Fibroblast of skin of back (primary cell): ENCODE measurements around the gene FEM1A.
"Not testable (repeated sequence)": the region's sequence is repeated elsewhere in the genome, so short reads cannot be mapped to it uniquely, and the experiment has no call there.

ENCODE experiments used
- DNase-seq: peaks from one replicate; pipeline ENCODE4 v3.0.0-alpha.2; 2013

FEM1A gene

GRCh38 chr19:4773047-4773640 lies 18.4 kb upstream of the FEM1A start:
- DNase-seq = no peak

- DNase-seq = no peak
These were observed 17.4 kb upstream of the FEM1A start for GRCh38 chr19:4774136-4774535.

GRCh38 chr19:4775627-4776152 lies 15.8 kb upstream of the FEM1A start:
- DNase-seq = no peak

- no peak for DNase-seq
These were observed 14.9 kb upstream of the FEM1A start for GRCh38 chr19:4776436-4777211.

GRCh38 chr19:4778124-4778523 lies 13.4 kb upstream of the FEM1A start:
- DNase-seq = not testable (repeated sequence)

GRCh38 chr19:4780860-4781259 lies 10.7 kb upstream of the FEM1A start:
- no peak for DNase-seq

GRCh38 chr19:4781801-4782200 lies 9.7 kb upstream of the FEM1A start:
- DNase-seq = no peak

GRCh38 chr19:4786412-4787016 lies 5.0 kb upstream of the FEM1A start:
- not testable (repeated sequence) for DNase-seq

- not testable (repeated sequence) for DNase-seq
These were observed 708 bp downstream of the FEM1A start for GRCh38 chr19:4792019-4792865.

- not testable (repeated sequence) for DNase-seq
These were observed 1.3 kb downstream of the FEM1A start for GRCh38 chr19:4792866-4793195.

- not testable (repeated sequence) for DNase-seq
These were observed 1.7 kb downstream of the FEM1A start for GRCh38 chr19:4793278-4793677.

- no peak for DNase-seq
These were observed 3.4 kb downstream of the FEM1A start for GRCh38 chr19:4794971-4795370.

- DNase-seq = no peak
These were observed 3.9 kb downstream of the FEM1A start for GRCh38 chr19:4795400-4795799.

GRCh38 chr19:4800591-4801081 lies 9.1 kb downstream of the FEM1A start:
- no peak for DNase-seq

GRCh38 chr19:4801085-4801619 lies 9.6 kb downstream of the FEM1A start:
- no peak for DNase-seq

GRCh38 chr19:4802711-4803110 lies 11.2 kb downstream of the FEM1A start:
- DNase-seq = no peak

GRCh38 chr19:4803736-4804695 lies 12.5 kb downstream of the FEM1A start:
- peak; percentile 57 for DNase-seq

- not testable (repeated sequence) for DNase-seq
These were observed 13.6 kb downstream of the FEM1A start for GRCh38 chr19:4805140-4805539.

GRCh38 chr19:4806384-4806783 lies 14.8 kb downstream of the FEM1A start:
- no peak for DNase-seq

GRCh38 chr19:4807188-4807587 lies 15.7 kb downstream of the FEM1A start:
- DNase-seq = no peak
